Activated naive CD4-positive, alpha-beta T cell treated with anti-CD3 and anti-CD28 coated beads, Interleukin-2, amount 50 U/mL, for 72 hours (primary cell): ENCODE data around the gene CCL19. TPM values are rescaled to one million over a fixed set of nuclear protein-coding genes. Genes with fewer than 3 reads are reported as not detected.

Experiments used
- ATAC-seq, 2 donors: fragments of 150-1000 bp; cut with Tn5 transposase; 2 replicates each; pipeline ENCODE4 v1.10.0; 2021; ENCODE audit warnings: mild to moderate bottlenecking in 2 of 2, moderate library complexity in 2 of 2
- DNase-seq, 2 donors: peaks; one replicate each; pipeline ENCODE4 v3.0.0; 2021 to 2022; ENCODE audit warnings: low spot score in 2 of 2
- H3K27ac Mint-ChIP-seq, 2 donors: one replicate each; pipeline ENCODE4 v1.8.0; 2022; ENCODE audit warnings: mild to moderate bottlenecking in 2 of 2, mixed read lengths in 2 of 2
- H3K36me3 Mint-ChIP-seq, 2 donors: one replicate each; pipeline ENCODE4 v1.8.0; 2022; ENCODE audit warnings: mixed read lengths in 2 of 2
- H3K9me3 Mint-ChIP-seq, 2 donors: one replicate each; pipeline ENCODE4 v1.8.0; 2022; ENCODE audit warnings: mixed read lengths in 2 of 2
- total RNA-seq, 2 donors: library from RNA; stranded (reverse); gene quantifications; one replicate each; pipeline ENCODE4 v1.2.3, GENCODE V29; 2022

Gene CCL19
- total RNA-seq, 2 donors from 2014 or later: not detected

DNA sequence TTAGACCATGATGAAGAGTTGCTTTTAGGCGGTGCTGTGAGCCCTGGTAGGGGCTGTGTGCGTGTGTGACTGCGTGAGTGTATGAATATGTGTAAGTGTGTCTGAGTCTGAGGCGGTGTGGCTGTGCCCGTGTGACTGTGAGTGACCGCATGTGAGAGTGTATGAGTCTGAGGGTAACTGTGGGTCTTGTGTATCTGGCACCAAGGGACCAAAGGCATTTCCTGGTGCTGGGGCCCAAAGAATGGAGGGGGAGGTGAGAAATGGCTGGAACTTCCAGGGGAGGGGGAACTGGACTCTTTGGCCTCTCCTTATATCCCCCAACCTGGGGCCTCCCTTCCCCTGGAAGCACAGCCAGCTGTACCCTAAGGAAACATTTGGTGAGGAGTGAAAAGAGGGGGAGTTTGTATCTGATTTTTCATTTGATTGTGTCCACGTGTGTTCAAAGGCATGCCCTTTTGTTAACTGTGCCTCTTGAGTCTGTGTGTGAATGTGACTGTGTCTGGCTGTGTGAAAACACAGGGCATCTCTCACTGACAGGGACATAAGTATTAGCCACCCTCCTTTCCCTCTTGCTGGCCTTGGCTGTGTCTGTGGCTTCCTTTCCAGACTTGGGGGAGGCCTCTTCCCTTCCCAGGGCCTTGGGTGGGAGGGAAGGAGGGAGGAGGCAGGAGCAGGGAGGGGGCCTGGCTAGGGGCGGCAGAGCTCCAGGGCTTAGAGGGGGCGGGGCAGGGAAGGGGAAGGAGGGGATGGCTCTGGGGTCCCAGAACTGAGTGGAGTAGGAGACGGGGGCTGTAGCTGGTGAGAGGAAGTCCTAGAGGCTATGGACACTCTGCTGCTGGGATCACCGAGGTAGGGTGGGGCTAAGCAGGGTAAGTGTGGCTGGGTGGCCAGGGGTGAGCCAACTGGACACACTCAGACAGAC lies 37.7 kb downstream of the CCL19 start:
- H3K27ac Mint-ChIP-seq: peak overlapping the region; percentile 26 to 55
- no peak for ATAC-seq

GRCh38 chr9:34652602-34653000 lies 38.5 kb downstream of the CCL19 start:
- H3K36me3 Mint-ChIP-seq: peaks cover 18 to 21% of the 10 kb centered on the region in 2 donors
- no peaks in the 10 kb centered on the region for H3K9me3 Mint-ChIP-seq
- ATAC-seq (no peak), DNase-seq (no peak)
- H3K27ac Mint-ChIP-seq: peak overlapping the region; percentile 13 to 26

More for the DNA sequence above, 37.7 kb downstream of the CCL19 start:
- Mint-ChIP-seq H3K9me3 (no peaks in the 10 kb centered on the region), H3K36me3 (peaks cover 10 to 13% of the 10 kb centered on the region in 2 donors)
- DNase-seq: no peak

- peaks cover 23 to 26% of the 10 kb centered on the region in 2 donors for H3K36me3 Mint-ChIP-seq
- DNase-seq (peak in 1 of 2 donors; percentile 46), ATAC-seq (peak; percentile 84 to 86)
- H3K27ac Mint-ChIP-seq: peak within 1 kb of the TSS; percentile 13 to 62
- no peaks in the 10 kb centered on the region for H3K9me3 Mint-ChIP-seq
Measured at GRCh38 chr9:34651876-34652601, 39.0 kb downstream of the CCL19 start, which contains the start of gene IL11RA. Gene IL11RA, plus strand, starts transcription at chr9:34652185. Its CDS starts 3,033 bp downstream, at chr9:34655218.

GRCh38 chr9:34651321-34651720 lies 39.8 kb downstream of the CCL19 start:
- Mint-ChIP-seq H3K36me3 (peaks cover 25 to 26% of the 10 kb centered on the region in 2 donors), H3K27ac (no peak overlapping the region)
- no peak for ATAC-seq

GRCh38 chr9:34650816-34651215 lies 40.3 kb downstream of the CCL19 start:
- ATAC-seq: no peak
- DNase-seq: no peak
- H3K36me3 Mint-ChIP-seq: peaks cover 25 to 26% of the 10 kb centered on the region in 2 donors
- H3K9me3 Mint-ChIP-seq: no peaks in the 10 kb centered on the region
- H3K27ac Mint-ChIP-seq: no peak overlapping the region

More at GRCh38 chr9:34651321-34651720, 39.8 kb downstream of the CCL19 start:
- H3K9me3 Mint-ChIP-seq: no peaks in the 10 kb centered on the region
- no peak for DNase-seq

DNA sequence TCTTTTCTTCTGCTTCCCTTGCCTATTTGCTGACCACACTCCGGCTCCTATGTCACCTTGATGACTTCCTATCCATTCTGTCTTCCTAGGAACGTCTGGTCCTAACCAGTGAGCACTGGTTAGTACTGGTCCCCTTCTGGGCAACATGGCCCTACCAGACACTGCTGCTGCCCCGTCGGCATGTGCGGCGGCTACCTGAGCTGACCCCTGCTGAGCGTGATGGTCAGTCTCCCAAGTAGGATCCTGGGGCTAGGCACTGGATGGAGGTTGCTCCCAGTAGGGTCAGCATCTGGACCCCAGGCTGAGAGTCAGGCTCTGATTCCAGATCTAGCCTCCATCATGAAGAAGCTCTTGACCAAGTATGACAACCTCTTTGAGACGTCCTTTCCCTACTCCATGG lies 42.4 kb downstream of the CCL19 start:
- no peak for DNase-seq
- ATAC-seq: no peak
- peak overlapping the region; percentile 48 to 75 for H3K27ac Mint-ChIP-seq
- H3K9me3 Mint-ChIP-seq: no peaks in the 10 kb centered on the region
- H3K36me3 Mint-ChIP-seq: peaks cover 25 to 26% of the 10 kb centered on the region in 2 donors

GRCh38 chr9:34647651-34648050 lies 43.4 kb downstream of the CCL19 start:
- no peak for ATAC-seq
- H3K9me3 Mint-ChIP-seq: no peaks in the 10 kb centered on the region
- peak overlapping the region; percentile 75 to 88 for H3K27ac Mint-ChIP-seq
- H3K36me3 Mint-ChIP-seq: peaks cover 25 to 26% of the 10 kb centered on the region in 2 donors
- no peak for DNase-seq

DNA sequence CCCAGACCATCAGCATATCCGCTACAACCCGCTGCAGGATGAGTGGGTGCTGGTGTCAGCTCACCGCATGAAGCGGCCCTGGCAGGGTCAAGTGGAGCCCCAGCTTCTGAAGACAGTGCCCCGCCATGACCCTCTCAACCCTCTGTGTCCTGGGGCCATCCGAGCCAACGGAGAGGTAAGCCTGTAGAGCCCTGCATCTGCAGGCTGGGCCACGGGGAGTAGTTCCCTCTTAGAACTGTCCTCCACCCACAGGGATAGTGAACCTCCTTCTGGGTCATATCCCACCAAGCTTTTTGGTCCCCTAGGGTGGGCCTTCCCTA lies 44.0 kb downstream of the CCL19 start:
- Mint-ChIP-seq H3K36me3 (peaks cover 25 to 26% of the 10 kb centered on the region in 2 donors), H3K27ac (peak overlapping the region; percentile 75 to 88), H3K9me3 (no peaks in the 10 kb centered on the region)
- DNase-seq (peak in 1 of 2 donors; percentile 71), ATAC-seq (peak in 1 of 2 donors; percentile 41)

- peak; percentile 87 to 90 for ATAC-seq
- peak; percentile 96 to 99 for DNase-seq
- Mint-ChIP-seq H3K9me3 (no peaks in the 10 kb centered on the region), H3K36me3 (peaks cover 25 to 26% of the 10 kb centered on the region in 2 donors), H3K27ac (peak within 1 kb of the TSS; percentile 75 to 88)
Measured at GRCh38 chr9:34646211-34647083, 44.6 kb downstream of the CCL19 start, which contains the start of gene GALT. Gene GALT, plus strand, starts transcription at chr9:34646675. Its CDS starts 30 bp downstream, at chr9:34646705.

GRCh38 chr9:34644766-34645314 lies 46.2 kb downstream of the CCL19 start:
- ATAC-seq (no peak), DNase-seq (no peak)
- Mint-ChIP-seq H3K9me3 (no peaks in the 10 kb centered on the region), H3K36me3 (peaks cover 25 to 26% of the 10 kb centered on the region in 2 donors), H3K27ac (no peak overlapping the region)

- Mint-ChIP-seq H3K36me3 (peaks cover 6 to 8% of the 10 kb centered on the region in 2 donors), H3K9me3 (no peaks in the 10 kb centered on the region), H3K27ac (no peak overlapping the region)
- DNase-seq: no peak
- ATAC-seq: no peak
Measured at GRCh38 chr9:34642679-34643078, 48.4 kb downstream of the CCL19 start.

Other genes starting within 250 kb of the CCL19 start
- 10 to 100 TPM in 1 of 2 donors, 1 to 10 TPM in 1; 9.8 to 15.0 TPM for gene FAM219A, start 232.7 kb downstream of the CCL19 start, total RNA-seq
- gene DNAI1, start 232.5 kb downstream of the CCL19 start, total RNA-seq: under 1 TPM in 1 of 2 donors, not detected in 1; 0.61 TPM
- under 1 TPM in 1 of 2 donors, not detected in 1; 0.31 TPM for gene ENHO, start 168.3 kb downstream of the CCL19 start, total RNA-seq
- gene CNTFR, start 101.6 kb downstream of the CCL19 start, total RNA-seq: under 1 TPM in 1 of 2 donors, not detected in 1; 0.34 TPM
- gene RPP25L, start 79.2 kb downstream of the CCL19 start, total RNA-seq: 10 to 100 TPM; 19.1 to 36.2 TPM
- 100 to 1,000 TPM in 1 of 2 donors, 10 to 100 TPM in 1; 81.0 to 123 TPM for gene DCTN3, start 70.8 kb downstream of the CCL19 start, total RNA-seq
- 1 to 10 TPM in 1 of 2 donors, not detected in 1; 1.6 TPM for gene ARID3C, start 62.2 kb downstream of the CCL19 start, total RNA-seq
- 10 to 100 TPM; 41.9 to 63.6 TPM for gene SIGMAR1, start 53.5 kb downstream of the CCL19 start, total RNA-seq
- gene GALT, start 44.6 kb downstream of the CCL19 start, total RNA-seq: 100 to 1,000 TPM in 1 of 2 donors, 10 to 100 TPM in 1; 63.5 to 104 TPM
- 10 to 100 TPM; 41.8 to 44.2 TPM for gene IL11RA, start 39.1 kb downstream of the CCL19 start, total RNA-seq
- gene CCL27, start 28.6 kb downstream of the CCL19 start, total RNA-seq: under 1 TPM in 1 of 2 donors, not detected in 1; 0.64 TPM
- gene CCL21, start 18.9 kb upstream of the CCL19 start, total RNA-seq: not detected